Adipocyte (in vitro differentiated cells): Measurements from ENCODE around the gene HLX.

Source experiments
- DNase-seq: peaks from one replicate; pipeline ENCODE4 v3.0.0-alpha.2; 2015; ENCODE audit warnings: low read depth
- H3K27me3 ChIP-seq: replicated peaks from 2 replicates; pipeline ENCODE4 v1.7.0; 2013; ENCODE audit warnings: mild to moderate bottlenecking, low read length, moderate library complexity; ENCODE audit not compliant: control insufficient read depth, insufficient read depth
- H3K36me3 ChIP-seq: 2 replicates; pipeline ENCODE4 v1.7.0; 2013; ENCODE audit warnings: low read length, mild to moderate bottlenecking, moderate library complexity; ENCODE audit not compliant: control insufficient read depth, insufficient read depth, severe bottlenecking
- H3K4me1 ChIP-seq: 2 replicates; pipeline ENCODE4 v1.7.0; 2013; ENCODE audit warnings: mild to moderate bottlenecking, low read length, moderate library complexity; ENCODE audit not compliant: control insufficient read depth, insufficient read depth
- H3K4me3 ChIP-seq: 2 replicates; pipeline ENCODE4 v1.7.0; 2013; ENCODE audit warnings: mild to moderate bottlenecking, low read length, moderate library complexity
- H3K9ac ChIP-seq: 2 replicates; pipeline ENCODE4 v1.7.0; 2013; ENCODE audit warnings: mild to moderate bottlenecking, low read length, moderate library complexity
- H3K9me3 ChIP-seq: 2 replicates; pipeline ENCODE4 v1.7.0; 2013; ENCODE audit warnings: mild to moderate bottlenecking, low read length, moderate library complexity; ENCODE audit not compliant: control insufficient read depth

Gene HLX

GRCh38 chr1:220875260-220875659 lies 4.0 kb upstream of the HLX start:
- peaks cover 4% of the 10 kb centered on the region for H3K4me1 ChIP-seq
- H3K4me3 ChIP-seq: no peak overlapping the region
- no peaks in the 10 kb centered on the region for H3K9me3 ChIP-seq
- no peaks in the 10 kb centered on the region for H3K36me3 ChIP-seq
- H3K27me3 ChIP-seq: no peaks in the 10 kb centered on the region
- H3K9ac ChIP-seq: no peak overlapping the region
- DNase-seq: no peak

- no peak overlapping the region for H3K4me3 ChIP-seq
- no peak overlapping the region for H3K9ac ChIP-seq
- no peaks in the 10 kb centered on the region for H3K36me3 ChIP-seq
- no peaks in the 10 kb centered on the region for H3K27me3 ChIP-seq
- peaks cover 8% of the 10 kb centered on the region for H3K4me1 ChIP-seq
- H3K9me3 ChIP-seq: no peaks in the 10 kb centered on the region
- DNase-seq: no peak
These were observed 2.5 kb upstream of the HLX start for GRCh38 chr1:220876511-220877376.

GRCh38 chr1:220877377-220878095 lies 1.7 kb upstream of the HLX start:
- Histone ChIP-seq H3K9me3 (no peaks in the 10 kb centered on the region), H3K27me3 (no peaks in the 10 kb centered on the region), H3K4me3 (no peak overlapping the region), H3K4me1 (peaks cover 15% of the 10 kb centered on the region), H3K36me3 (no peaks in the 10 kb centered on the region), H3K9ac (no peak overlapping the region)
- no peak for DNase-seq

GRCh38 chr1:220878191-220879075 lies 810 bp upstream of the HLX start:
- no peak for DNase-seq

GRCh38 chr1:220879509-220880361 lies 492 bp downstream of the HLX start:
- Histone ChIP-seq H3K4me1 (peaks cover 15% of the 10 kb centered on the region), H3K36me3 (peaks cover 10% of the 10 kb centered on the region), H3K9me3 (no peaks in the 10 kb centered on the region), H3K9ac (peak overlapping the region; percentile 92), H3K4me3 (peak overlapping the region; percentile 92), H3K27me3 (no peaks in the 10 kb centered on the region)
- DNase-seq: peak; percentile 83

More at GRCh38 chr1:220878191-220879075, 810 bp upstream of the HLX start:
- H3K9ac ChIP-seq: peak overlapping the region; percentile 92
- H3K4me1 ChIP-seq: peaks cover 19% of the 10 kb centered on the region
- no peaks in the 10 kb centered on the region for H3K27me3 ChIP-seq
- H3K4me3 ChIP-seq: peak overlapping the region; percentile 92
- H3K36me3 ChIP-seq: no peaks in the 10 kb centered on the region
- no peaks in the 10 kb centered on the region for H3K9me3 ChIP-seq

- DNase-seq: peak; percentile 14
- Histone ChIP-seq H3K27me3 (no peaks in the 10 kb centered on the region), H3K9ac (peak overlapping the region; percentile 92), H3K4me3 (peak overlapping the region; percentile 92), H3K9me3 (no peaks in the 10 kb centered on the region), H3K36me3 (peaks cover 16% of the 10 kb centered on the region), H3K4me1 (peaks cover 15% of the 10 kb centered on the region)
These were observed 1.1 kb downstream of the HLX start for GRCh38 chr1:220880362-220880670.

- peaks cover 19% of the 10 kb centered on the region for H3K36me3 ChIP-seq
- no peaks in the 10 kb centered on the region for H3K9me3 ChIP-seq
- no peak for DNase-seq
- H3K27me3 ChIP-seq: no peaks in the 10 kb centered on the region
- peak overlapping the region; percentile 92 for H3K4me3 ChIP-seq
- H3K9ac ChIP-seq: peak overlapping the region; percentile 92
- peaks cover 15% of the 10 kb centered on the region for H3K4me1 ChIP-seq
These were observed 1.7 kb downstream of the HLX start for GRCh38 chr1:220880726-220881506.

- DNase-seq: peak; percentile 67
- no peaks in the 10 kb centered on the region for H3K9me3 ChIP-seq
- peak overlapping the region; percentile 92 for H3K4me3 ChIP-seq
- peaks cover 15% of the 10 kb centered on the region for H3K4me1 ChIP-seq
- H3K36me3 ChIP-seq: peaks cover 19% of the 10 kb centered on the region
- H3K27me3 ChIP-seq: peaks cover 2% of the 10 kb centered on the region
- peak overlapping the region; percentile 8 for H3K9ac ChIP-seq
These were observed 3.0 kb downstream of the HLX start for GRCh38 chr1:220882061-220882891.

GRCh38 chr1:220884109-220884980 lies 5.1 kb downstream of the HLX start:
- Histone ChIP-seq H3K9me3 (no peaks in the 10 kb centered on the region), H3K9ac (no peak overlapping the region), H3K4me3 (no peak overlapping the region), H3K36me3 (peaks cover 19% of the 10 kb centered on the region), H3K4me1 (peaks cover 19% of the 10 kb centered on the region), H3K27me3 (peaks cover 15% of the 10 kb centered on the region)
- no peak for DNase-seq
